Measurements from ENCODE around the gene TCP11.

Gene TCP11

DNA sequence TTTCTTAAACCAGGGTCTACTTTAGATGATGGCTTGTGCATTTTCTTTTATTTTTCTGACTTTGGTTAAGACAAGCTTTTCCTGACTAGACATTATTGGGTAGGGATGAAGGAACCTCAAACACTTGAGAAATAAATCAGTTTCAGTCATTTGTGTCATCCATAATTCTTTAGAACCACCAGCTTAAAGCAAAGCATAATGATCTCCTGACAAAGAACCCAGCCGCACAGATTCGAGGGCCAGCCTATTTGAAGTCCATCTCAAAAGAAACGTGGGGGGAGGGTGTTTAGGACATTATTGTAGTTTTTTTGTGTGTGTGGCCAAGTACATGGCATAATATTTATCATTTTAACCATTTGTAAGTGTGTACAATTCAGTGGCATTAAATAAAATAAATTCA is 6.3 kb upstream of the TCP11 start:
- Histone ChIP-seq H3K27me3 (ENCODE audit: insufficient read depth, low read depth) (no peaks in the 10 kb centered on the region), H3K4me1 (ENCODE audit: low read depth, poor library complexity, severe bottlenecking) (peaks cover 4% of the 10 kb centered on the region), H3K9ac (no peak overlapping the region), H3K36me3 (ENCODE audit: insufficient read depth) (no peaks in the 10 kb centered on the region), H3K4me3 (IDR thresholded peaks at IDR 0.05; ENCODE audit: insufficient read depth, low read depth, low read length) (no peak overlapping the region), H3K79me2 (ENCODE audit: insufficient read depth, low read depth) (no peaks in the 10 kb centered on the region), H2AFZ (ENCODE audit: low read depth) (no peak overlapping the region), H3K27ac (no peak overlapping the region), H4K20me1 (ENCODE audit: insufficient read depth) (no peaks in the 10 kb centered on the region), H3K4me2 (no peak overlapping the region)
- TF ChIP-seq, protein P1, sequence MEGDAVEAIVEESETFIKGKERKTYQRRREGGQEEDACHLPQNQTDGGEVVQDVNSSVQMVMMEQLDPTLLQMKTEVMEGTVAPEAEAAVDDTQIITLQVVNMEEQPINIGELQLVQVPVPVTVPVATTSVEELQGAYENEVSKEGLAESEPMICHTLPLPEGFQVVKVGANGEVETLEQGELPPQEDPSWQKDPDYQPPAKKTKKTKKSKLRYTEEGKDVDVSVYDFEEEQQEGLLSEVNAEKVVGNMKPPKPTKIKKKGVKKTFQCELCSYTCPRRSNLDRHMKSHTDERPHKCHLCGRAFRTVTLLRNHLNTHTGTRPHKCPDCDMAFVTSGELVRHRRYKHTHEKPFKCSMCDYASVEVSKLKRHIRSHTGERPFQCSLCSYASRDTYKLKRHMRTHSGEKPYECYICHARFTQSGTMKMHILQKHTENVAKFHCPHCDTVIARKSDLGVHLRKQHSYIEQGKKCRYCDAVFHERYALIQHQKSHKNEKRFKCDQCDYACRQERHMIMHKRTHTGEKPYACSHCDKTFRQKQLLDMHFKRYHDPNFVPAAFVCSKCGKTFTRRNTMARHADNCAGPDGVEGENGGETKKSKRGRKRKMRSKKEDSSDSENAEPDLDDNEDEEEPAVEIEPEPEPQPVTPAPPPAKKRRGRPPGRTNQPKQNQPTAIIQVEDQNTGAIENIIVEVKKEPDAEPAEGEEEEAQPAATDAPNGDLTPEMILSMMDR (conservative IDR thresholded peaks at IDR 0.05; ENCODE audit: low read depth, low read length), result no peak

DNA sequence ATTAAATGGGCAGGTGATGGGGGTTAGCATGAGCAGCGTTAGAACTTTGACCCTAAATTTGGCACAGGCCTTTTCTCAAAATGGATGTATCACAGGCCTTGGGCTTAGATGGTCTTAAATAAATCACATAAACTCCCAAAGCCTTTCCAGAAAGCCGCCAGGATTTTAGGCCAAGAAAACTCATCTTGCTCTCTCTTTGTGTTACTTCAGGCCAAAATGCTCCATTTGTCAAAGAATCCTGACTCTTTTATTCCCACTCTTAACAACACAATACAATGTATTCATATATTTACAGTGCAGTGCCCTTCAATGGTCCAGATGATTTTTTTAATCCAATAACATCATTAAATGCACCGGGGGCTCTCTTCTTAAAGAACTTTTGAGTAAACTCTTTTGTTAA is 5.9 kb upstream of the TCP11 start:
- Histone ChIP-seq H4K20me1 (ENCODE audit: insufficient read depth) (no peaks in the 10 kb centered on the region), H3K4me3 (IDR thresholded peaks at IDR 0.05; ENCODE audit: insufficient read depth, low read depth, low read length) (no peak overlapping the region), H3K36me3 (ENCODE audit: insufficient read depth) (no peaks in the 10 kb centered on the region), H3K4me2 (no peak overlapping the region), H2AFZ (ENCODE audit: low read depth) (no peak overlapping the region), H3K27ac (no peak overlapping the region), H3K79me2 (ENCODE audit: insufficient read depth, low read depth) (no peaks in the 10 kb centered on the region), H3K4me1 (ENCODE audit: low read depth, poor library complexity, severe bottlenecking) (peaks cover 4% of the 10 kb centered on the region), H3K27me3 (ENCODE audit: insufficient read depth, low read depth) (no peaks in the 10 kb centered on the region), H3K9ac (no peak overlapping the region)
- TF ChIP-seq, protein P1 (conservative IDR thresholded peaks at IDR 0.05; ENCODE audit: low read depth, low read length), result no peak

DNA sequence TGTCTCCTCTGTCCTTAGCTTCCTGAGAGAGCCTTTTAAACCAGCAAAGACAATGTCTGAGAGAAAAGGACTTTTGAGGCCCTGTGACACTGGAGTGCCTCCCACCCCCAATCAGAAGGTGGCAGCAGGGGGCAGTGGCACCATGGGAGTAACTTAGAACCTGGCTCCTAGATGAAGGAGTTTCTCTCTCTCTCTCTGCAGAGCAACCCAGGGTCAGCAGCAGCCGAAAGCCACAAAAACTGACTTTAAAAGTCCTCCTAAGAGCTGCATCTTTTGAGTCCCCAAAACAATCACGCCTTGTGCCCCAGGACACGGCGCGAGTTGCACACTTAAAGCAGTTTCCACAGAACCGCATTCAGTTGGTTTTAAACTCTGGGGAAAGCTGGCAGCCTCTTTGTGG is 5.3 kb upstream of the TCP11 start:
- peak overlapping the region; percentile 39; the same call in 1 of the 2 replicates for H2AFZ ChIP-seq (ENCODE audit: low read depth)
- TF ChIP-seq, protein P1 (conservative IDR thresholded peaks at IDR 0.05; ENCODE audit: low read depth, low read length), result peak; percentile 68
- no peaks in the 10 kb centered on the region for H3K27me3 ChIP-seq (ENCODE audit: insufficient read depth, low read depth)

DNA sequence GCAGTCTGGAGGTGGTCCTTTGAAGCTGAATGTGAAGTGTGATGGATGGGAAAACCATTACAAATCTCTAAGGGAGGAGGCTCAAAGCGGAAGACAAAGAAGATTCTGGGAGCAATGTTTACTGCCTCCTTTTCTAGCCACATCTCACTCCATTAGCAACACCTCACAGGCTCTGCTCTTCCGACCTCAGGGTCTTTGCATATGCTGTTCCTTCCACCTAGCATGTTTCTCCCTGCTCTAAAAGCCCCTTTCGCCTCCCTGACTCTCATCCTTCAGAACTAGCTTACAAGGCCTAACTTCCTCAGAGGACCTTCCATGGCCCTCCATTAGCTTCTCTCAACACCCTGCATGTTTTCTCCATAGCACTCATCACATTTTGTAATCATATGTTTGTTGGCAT is 4.6 kb upstream of the TCP11 start:
- TF ChIP-seq, protein P1 (conservative IDR thresholded peaks at IDR 0.05; ENCODE audit: low read depth, low read length), result no peak
- Histone ChIP-seq H3K4me1 (ENCODE audit: low read depth, poor library complexity, severe bottlenecking) (peaks cover 4% of the 10 kb centered on the region), H3K36me3 (ENCODE audit: insufficient read depth) (no peaks in the 10 kb centered on the region), H3K27ac (no peak overlapping the region), H3K79me2 (ENCODE audit: insufficient read depth, low read depth) (no peaks in the 10 kb centered on the region), H3K27me3 (ENCODE audit: insufficient read depth, low read depth) (no peaks in the 10 kb centered on the region), H2AFZ (ENCODE audit: low read depth) (no peak overlapping the region), H3K4me2 (no peak overlapping the region), H3K9ac (no peak overlapping the region), H3K4me3 (IDR thresholded peaks at IDR 0.05; ENCODE audit: insufficient read depth, low read depth, low read length) (no peak overlapping the region), H4K20me1 (ENCODE audit: insufficient read depth) (no peaks in the 10 kb centered on the region)

More for the DNA sequence above, 5.3 kb upstream of the TCP11 start:
- no peaks in the 10 kb centered on the region for H4K20me1 ChIP-seq (ENCODE audit: insufficient read depth)
- H3K4me1 ChIP-seq (ENCODE audit: low read depth, poor library complexity, severe bottlenecking), result peaks cover 4% of the 10 kb centered on the region
- no peak overlapping the region for H3K4me2 ChIP-seq
- H3K27ac ChIP-seq, result no peak overlapping the region
- H3K79me2 ChIP-seq (ENCODE audit: insufficient read depth, low read depth), result no peaks in the 10 kb centered on the region
- no peak overlapping the region for H3K9ac ChIP-seq
- no peaks in the 10 kb centered on the region for H3K36me3 ChIP-seq (ENCODE audit: insufficient read depth)
- no peak overlapping the region for H3K4me3 ChIP-seq (IDR thresholded peaks at IDR 0.05; ENCODE audit: insufficient read depth, low read depth, low read length)

Measured in KMS-11 (cell line).